DOHH2 (cell line): Measurements from ENCODE around the gene CHRM4.

ENCODE experiments used
- H3F3A ChIP-seq: fragments of 200-600 bp; sonication (generic), shearing (Covaris generic); 2 replicates; pipeline ENCODE4 v1.6.0; 2016; ENCODE audit warnings: antibody characterized with exemption, mild to moderate bottlenecking; ENCODE audit not compliant: control insufficient read depth, insufficient read depth
- H3K27ac ChIP-seq: fragments of 200-600 bp; sonication (generic); 2 replicates; pipeline ENCODE4 v1.5.1; 2014; ENCODE audit warnings: low read depth, mild to moderate bottlenecking, low read length, moderate library complexity
- H3K27me3 ChIP-seq: fragments of 200-600 bp; sonication (generic); 2 replicates; pipeline ENCODE4 v1.6.1; 2014; ENCODE audit warnings: mild to moderate bottlenecking, low read length, mixed read lengths; ENCODE audit not compliant: control insufficient read depth
- H3K36me3 ChIP-seq: fragments of 200-600 bp; sonication (generic); 2 replicates; pipeline ENCODE4 v1.6.1; 2014; ENCODE audit warnings: mild to moderate bottlenecking, low read length, moderate library complexity, mixed read lengths; ENCODE audit not compliant: control insufficient read depth
- H3K4me1 ChIP-seq: fragments of 200-600 bp; sonication (generic); 2 replicates; pipeline ENCODE4 v1.6.1; 2014; ENCODE audit warnings: mild to moderate bottlenecking, low read length, mixed read lengths; ENCODE audit not compliant: control insufficient read depth
- H3K4me2 ChIP-seq: fragments of 200-600 bp; sonication (generic); 2 replicates; pipeline ENCODE4 v1.6.0; 2014; ENCODE audit warnings: mild to moderate bottlenecking, low read length, moderate library complexity
- H3K4me3 ChIP-seq: fragments of 200-600 bp; sonication (generic); 2 replicates; pipeline ENCODE4 v1.5.1; 2014; ENCODE audit warnings: mild to moderate bottlenecking, low read length, mixed read lengths
- H3K79me2 ChIP-seq: fragments of 200-600 bp; sonication (generic); 2 replicates; pipeline ENCODE4 v1.6.1; 2014; ENCODE audit warnings: mild to moderate bottlenecking, low read length, mixed read lengths; ENCODE audit not compliant: control insufficient read depth
- H3K9me2 ChIP-seq: fragments of 200-600 bp; sonication (generic); replicated peaks from 2 replicates; pipeline ENCODE4 v1.6.1; 2014; ENCODE audit warnings: mild to moderate bottlenecking, low read length, mixed read lengths; ENCODE audit not compliant: control insufficient read depth
- H3K9me3 ChIP-seq: fragments of 200-600 bp; sonication (generic); 2 replicates; pipeline ENCODE4 v1.6.1; 2014; ENCODE audit warnings: antibody characterized with exemption, low read length, mixed read lengths; ENCODE audit not compliant: control insufficient read depth, insufficient read depth
- H4K20me1 ChIP-seq: fragments of 200-600 bp; sonication (generic); 2 replicates; pipeline ENCODE4 v1.6.0; 2014; ENCODE audit warnings: low read depth, mild to moderate bottlenecking, antibody characterized with exemption, low read length, moderate library complexity; ENCODE audit not compliant: control insufficient read depth, insufficient read depth
- CTCF ChIP-seq: fragments of 200-600 bp; sonication (generic); IDR thresholded peaks from one replicate; pipeline ENCODE4 v1.5.1; 2014; ENCODE audit warnings: antibody characterized with exemption, mild to moderate bottlenecking, low read depth, low read length; ENCODE audit not compliant: poor library complexity, severe bottlenecking
- EZH2phosphoT487 ChIP-seq: fragments of 200-600 bp; sonication (generic); IDR thresholded peaks from 2 replicates; pipeline ENCODE4 v1.6.1; 2017; ENCODE audit warnings: borderline replicate concordance, mild to moderate bottlenecking, antibody characterized with exemption, low read length, moderate library complexity, mixed read lengths

CHRM4 gene

DNA sequence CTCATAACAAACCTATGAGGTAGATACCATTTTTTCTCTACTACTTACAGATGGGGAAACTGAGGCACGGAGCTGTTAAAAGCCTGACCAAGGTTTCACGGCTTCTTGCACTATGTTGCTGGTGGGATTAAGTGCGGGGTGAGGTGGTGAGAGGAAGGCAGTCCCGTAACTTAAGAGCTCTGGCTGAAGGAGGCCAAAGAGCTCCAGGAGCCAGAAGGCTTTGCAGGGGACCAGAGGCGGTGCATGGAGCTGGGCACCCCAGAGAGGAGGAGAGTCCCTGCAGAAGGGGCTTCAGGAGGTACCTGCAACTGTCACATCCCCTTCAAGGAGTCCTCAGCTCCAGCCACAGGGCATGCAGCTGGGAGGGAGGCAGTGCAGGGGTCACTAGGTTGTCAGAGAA is 4.1 kb downstream of the CHRM4 start:
- Histone ChIP-seq H3K27ac (no peak overlapping the region), H3K4me2 (no peak overlapping the region), H3K4me1 (peaks cover 26% of the 10 kb centered on the region), H3K79me2 (no peaks in the 10 kb centered on the region), H4K20me1 (no peaks in the 10 kb centered on the region; the same call in 1 of the 2 replicates), H3F3A (no peaks in the 10 kb centered on the region; the same call in 1 of the 2 replicates), H3K4me3 (no peak overlapping the region), H3K27me3 (peaks cover 59% of the 10 kb centered on the region), H3K9me3 (no peaks in the 10 kb centered on the region), H3K36me3 (no peaks in the 10 kb centered on the region), H3K9me2 (no peaks in the 10 kb centered on the region)
- TF ChIP-seq EZH2phosphoT487 = no peak
- no peak for TF ChIP-seq CTCF

DNA sequence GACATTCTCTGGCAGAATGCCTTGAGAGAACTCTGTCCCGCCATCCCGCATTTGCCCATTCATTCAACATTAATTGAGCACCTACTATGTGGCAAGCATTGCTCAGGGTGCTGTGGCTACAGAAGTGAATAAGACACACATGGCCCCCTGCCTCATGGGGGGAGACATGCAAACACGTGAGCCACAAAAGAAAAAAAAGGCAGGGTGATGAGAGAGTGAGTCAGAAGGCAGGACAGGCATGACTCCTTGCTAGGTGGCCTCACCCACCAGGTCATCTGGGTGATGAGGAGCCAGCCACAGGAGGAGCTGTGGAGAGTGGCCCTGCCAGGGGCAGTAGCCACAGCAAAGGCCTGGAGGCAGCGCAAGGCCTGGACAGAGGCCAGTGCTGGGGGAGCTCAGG is 4.9 kb downstream of the CHRM4 start:
- Histone ChIP-seq H3K4me3 (no peak overlapping the region), H4K20me1 (no peaks in the 10 kb centered on the region; the same call in 1 of the 2 replicates), H3K9me3 (no peaks in the 10 kb centered on the region), H3K27ac (no peak overlapping the region), H3K4me2 (no peak overlapping the region), H3K9me2 (no peaks in the 10 kb centered on the region), H3K36me3 (no peaks in the 10 kb centered on the region), H3F3A (no peaks in the 10 kb centered on the region; the same call in 1 of the 2 replicates), H3K4me1 (peaks cover 29% of the 10 kb centered on the region), H3K27me3 (peaks cover 62% of the 10 kb centered on the region), H3K79me2 (no peaks in the 10 kb centered on the region)
- TF ChIP-seq EZH2phosphoT487 (no peak), CTCF (no peak)

DNA sequence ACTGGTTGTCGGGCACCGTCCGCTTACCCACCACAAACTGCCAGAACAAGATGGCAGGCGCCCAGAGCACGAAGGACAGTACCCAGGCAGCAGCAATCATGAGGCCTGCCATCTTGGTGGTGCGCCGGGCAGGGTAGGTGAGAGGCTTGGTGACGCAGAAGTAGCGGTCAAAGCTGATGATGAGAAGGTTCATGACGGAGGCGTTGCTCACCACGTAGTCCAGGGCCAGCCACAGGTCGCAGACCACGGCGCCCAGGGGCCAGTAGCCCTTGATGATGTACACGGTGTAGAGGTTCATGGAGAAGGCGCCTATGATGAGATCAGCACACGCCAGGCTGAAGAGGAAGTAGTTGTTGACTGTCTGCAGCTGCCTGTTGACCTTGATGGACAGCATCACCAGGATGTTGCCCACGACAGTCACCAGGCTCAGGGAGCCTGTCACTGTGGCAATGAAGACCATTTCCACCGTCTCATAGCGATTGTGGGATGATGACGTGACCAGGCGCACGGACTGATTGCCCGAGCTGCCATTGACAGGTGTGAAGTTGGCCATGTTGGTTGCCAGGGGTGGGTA is 5.5 kb downstream of the CHRM4 start:
- H3K27me3 ChIP-seq = peaks cover 60% of the 10 kb centered on the region
- H3K4me1 ChIP-seq = peaks cover 29% of the 10 kb centered on the region
- H3K9me3 ChIP-seq = no peaks in the 10 kb centered on the region

More for the DNA sequence above, 5.5 kb downstream of the CHRM4 start:
- no peak for TF ChIP-seq EZH2phosphoT487
- no peak for TF ChIP-seq CTCF
- no peaks in the 10 kb centered on the region for H3K36me3 ChIP-seq
- no peak overlapping the region for H3K27ac ChIP-seq
- H3F3A ChIP-seq = no peaks in the 10 kb centered on the region; the same call in 1 of the 2 replicates
- no peak overlapping the region for H3K4me3 ChIP-seq
- H3K4me2 ChIP-seq = no peak overlapping the region
- H4K20me1 ChIP-seq = no peaks in the 10 kb centered on the region; the same call in 1 of the 2 replicates
- H3K79me2 ChIP-seq = no peaks in the 10 kb centered on the region
- no peaks in the 10 kb centered on the region for H3K9me2 ChIP-seq
